Esophagus muscularis mucosa (tissue), 4 donors: ENCODE results near the gene PRKCH. TPM values are rescaled to one million over a fixed set of nuclear protein-coding genes. Genes with fewer than 3 reads are reported as not detected.
A peak's percentile ranks its signal among the peaks of the same experiment; 100 is the strongest.

ENCODE experiments used
- DNase-seq: peaks from one replicate; pipeline ENCODE4 v3.0.0-alpha.2; 2017; ENCODE audit errors: extremely low spot score
- H3K27ac ChIP-seq, 4 donors: fragments of 200-600 bp; sonication (generic); replicated peaks in 1 of 4; 1 replicate in 3 of 4; 2 replicates in 1 of 4; pipeline ENCODE4 v1.5.1; 2016 to 2019; ENCODE audit warnings: mild to moderate bottlenecking in 1 of 4
- H3K27me3 ChIP-seq, 4 donors: fragments of 200-600 bp; sonication (generic); one replicate each; pipeline versions ENCODE4 v1.5.1 to v1.6.0; 2016 to 2019
- H3K36me3 ChIP-seq, 4 donors: fragments of 200-600 bp; sonication (generic); one replicate each; pipeline ENCODE4 v1.5.1; 2016 to 2019
- H3K4me1 ChIP-seq, 4 donors: fragments of 200-600 bp; sonication (generic); one replicate each; pipeline ENCODE4 v1.5.1; 2016 to 2019
- H3K4me3 ChIP-seq, 4 donors: fragments of 200-600 bp; sonication (generic); 1 replicate in 2 of 4; 2 replicates in 2 of 4; pipeline ENCODE4 v1.5.1; 2016 to 2019; ENCODE audit warnings: mild to moderate bottlenecking in 4 of 4, moderate library complexity in 1 of 4
- H3K9me3 ChIP-seq, 4 donors: fragments of 200-600 bp; sonication (generic); 1 replicate in 3 of 4; 2 replicates in 1 of 4; pipeline ENCODE4 v1.5.1; 2016 to 2019
- CTCF ChIP-seq, 3 experiments: fragments of 200-600 bp in 2 of 3; fragments of 450-650 bp in 1 of 3; sonication (generic) in 2 of 3; IDR thresholded peaks; one replicate each; pipeline ENCODE4 v1.5.1; 2017 to 2019; ENCODE audit warnings: antibody characterized with exemption in 3 of 3, mild to moderate bottlenecking in 2 of 3, moderate library complexity in 1 of 3
- EP300 ChIP-seq: sonication (generic); formaldehyde crosslinking; IDR thresholded peaks from one replicate; pipeline ENCODE4 v1.6.1; 2017; ENCODE audit warnings: antibody characterized with exemption
- POLR2A ChIP-seq: fragments of 450-650 bp; IDR thresholded peaks from one replicate; pipeline ENCODE4 v1.6.1; 2017; ENCODE audit warnings: antibody characterized with exemption, moderate library complexity, mild to moderate bottlenecking, low read depth
- POLR2AphosphoS5 ChIP-seq, 2 donors: sonication (generic); formaldehyde crosslinking; IDR thresholded peaks; one replicate each; pipeline ENCODE4 v1.6.1; 2017; ENCODE audit warnings: antibody characterized with exemption in 2 of 2
- WGBS: methylation state at CpG from one replicate; pipeline ENCODE4 v1.1.5; 2018; 5-methylcytosine and 5-hydroxymethylcytosine counted together
- intact Hi-C: fragments of 100-400 bp; cut with DNase I; formaldehyde crosslinking; loops from one replicate; pipeline ENCODE4 v1.15.1; 2023
- total RNA-seq, 4 donors: library from RNA; depleted of rRNA; stranded (reverse); fragments of >200 nt; gene quantifications; one replicate each; pipeline versions ENCODE4 v1.1.0 to v1.2.1, GENCODE V29; 2016

The PRKCH gene
- total RNA-seq, 4 donors from 2014 or later, result 13.3 to 67.6 (median 32.2) TPM

- DNase-seq, result peak; percentile 37
- intact Hi-C loops, result no loop called here
- peaks cover 35 to 88% (median 63%) of the 10 kb centered on the region in 4 donors for H3K4me1 ChIP-seq
- no peaks in the 10 kb centered on the region for H3K27me3 ChIP-seq
- no peaks in the 10 kb centered on the region for H3K9me3 ChIP-seq
- WGBS, result 50% methylated on average over 4 of the region's 4 CpGs
- TF ChIP-seq POLR2AphosphoS5 (IDR thresholded peaks at IDR 0.05) (no peak), CTCF (IDR thresholded peaks at IDR 0.05) (no peak), EP300 (no peak)
- no peaks in the 10 kb centered on the region for H3K36me3 ChIP-seq
- H3K27ac ChIP-seq, result peak overlapping the region; percentile 72 to 85 (median 81)
- no peak overlapping the region for H3K4me3 ChIP-seq
Observed at GRCh38 chr14:61586544-61587055, 265.2 kb downstream of the PRKCH start.

GRCh38 chr14:61587081-61587713 is 265.8 kb downstream of the PRKCH start:
- 85% methylated on average over 5 of the region's 5 CpGs for WGBS
- H3K4me1 ChIP-seq, result peaks cover 35 to 83% (median 59%) of the 10 kb centered on the region in 4 donors
- H3K4me3 ChIP-seq, result no peak overlapping the region
- peak overlapping the region; percentile 72 to 85 (median 81) for H3K27ac ChIP-seq
- no peaks in the 10 kb centered on the region for H3K27me3 ChIP-seq
- no peak for TF ChIP-seq POLR2A
- TF ChIP-seq POLR2AphosphoS5 (IDR thresholded peaks at IDR 0.05), result no peak
- no peak for TF ChIP-seq CTCF (IDR thresholded peaks at IDR 0.05)
- TF ChIP-seq EP300, result no peak
- peak; percentile 47 for DNase-seq
- no peaks in the 10 kb centered on the region for H3K36me3 ChIP-seq
- intact Hi-C loops, result no loop called here
- no peaks in the 10 kb centered on the region for H3K9me3 ChIP-seq

GRCh38 chr14:61588419-61588901 is 267.1 kb downstream of the PRKCH start:
- WGBS, result 58% methylated on average over 6 of the region's 6 CpGs
- Histone ChIP-seq H3K9me3 (no peaks in the 10 kb centered on the region), H3K36me3 (no peaks in the 10 kb centered on the region), H3K27me3 (no peaks in the 10 kb centered on the region), H3K27ac (peak overlapping the region; percentile 72 to 85 (median 81)), H3K4me1 (peaks cover 35 to 70% (median 48%) of the 10 kb centered on the region in 4 donors), H3K4me3 (no peak overlapping the region)
- intact Hi-C loops, result no loop called here
- DNase-seq, result peak; percentile 68
- TF ChIP-seq POLR2A (no peak), POLR2AphosphoS5 (IDR thresholded peaks at IDR 0.05) (peak; percentile 50 to 75)

GRCh38 chr14:61589691-61590581 is 268.6 kb downstream of the PRKCH start:
- peak overlapping the region in 3 of 4 donors; percentile 17 to 85 (median 17) for H3K27ac ChIP-seq
- TF ChIP-seq POLR2A (no peak), POLR2AphosphoS5 (IDR thresholded peaks at IDR 0.05) (no peak), EP300 (no peak), CTCF (IDR thresholded peaks at IDR 0.05) (no peak)
- H3K9me3 ChIP-seq, result no peaks in the 10 kb centered on the region
- H3K4me3 ChIP-seq, result no peak overlapping the region
- peaks cover 28 to 57% (median 43%) of the 10 kb centered on the region in 4 donors for H3K4me1 ChIP-seq
- H3K36me3 ChIP-seq, result no peaks in the 10 kb centered on the region
- H3K27me3 ChIP-seq, result no peaks in the 10 kb centered on the region
- WGBS, result 83% methylated on average over 11 of the region's 12 CpGs
- peak; percentile 91 for DNase-seq
- intact Hi-C loops, result no loop called here

GRCh38 chr14:61591862-61592261 is 270.5 kb downstream of the PRKCH start:
- peak; percentile 66 for DNase-seq
- no peaks in the 10 kb centered on the region for H3K36me3 ChIP-seq
- no peak overlapping the region for H3K27ac ChIP-seq
- TF ChIP-seq POLR2A, result no peak
- no peak for TF ChIP-seq CTCF (IDR thresholded peaks at IDR 0.05)
- WGBS, result 86% methylated on average over 2 of the region's 2 CpGs
- H3K4me3 ChIP-seq, result no peak overlapping the region
- intact Hi-C loops, result no loop called here
- no peaks in the 10 kb centered on the region for H3K27me3 ChIP-seq
- no peaks in the 10 kb centered on the region for H3K9me3 ChIP-seq
- peaks cover 10 to 56% (median 33%) of the 10 kb centered on the region in 4 donors for H3K4me1 ChIP-seq
